NCI-H146 treated with DMSO at 0.1 percent for 48 hours (cell line): ENCODE measurements around the gene SLC6A12.
"Not testable (repeated sequence)": the region's sequence is repeated elsewhere in the genome, so short reads cannot be mapped to it uniquely, and the experiment has no call there.

ENCODE experiments used
- DNase-seq: peaks from one replicate; lab custom pipeline; 2025; ENCODE audit not compliant: unreplicated experiment; lab: John Stamatoyannopoulos, UW

SLC6A12 gene

DNA sequence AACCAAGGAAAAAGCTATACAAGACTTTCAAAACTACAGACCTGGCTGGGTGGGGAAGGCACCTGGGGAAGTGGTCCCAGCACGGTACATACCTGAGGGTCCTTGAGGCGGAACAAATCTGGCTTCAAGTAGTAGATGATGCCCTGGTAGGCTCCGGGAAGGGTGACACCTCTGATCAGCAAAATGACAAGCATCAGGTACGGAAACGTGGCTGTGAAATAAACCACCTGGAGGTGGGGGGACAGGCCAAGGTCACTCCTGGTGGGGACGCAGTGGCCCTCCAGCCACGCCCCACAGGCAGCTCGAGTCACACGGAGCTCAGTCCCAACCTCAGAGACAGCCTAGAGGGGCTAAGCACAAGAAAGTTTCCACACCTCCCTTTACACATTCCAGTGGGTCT lies 15.3 kb downstream of the SLC6A12 start:
- no peak for DNase-seq

DNA sequence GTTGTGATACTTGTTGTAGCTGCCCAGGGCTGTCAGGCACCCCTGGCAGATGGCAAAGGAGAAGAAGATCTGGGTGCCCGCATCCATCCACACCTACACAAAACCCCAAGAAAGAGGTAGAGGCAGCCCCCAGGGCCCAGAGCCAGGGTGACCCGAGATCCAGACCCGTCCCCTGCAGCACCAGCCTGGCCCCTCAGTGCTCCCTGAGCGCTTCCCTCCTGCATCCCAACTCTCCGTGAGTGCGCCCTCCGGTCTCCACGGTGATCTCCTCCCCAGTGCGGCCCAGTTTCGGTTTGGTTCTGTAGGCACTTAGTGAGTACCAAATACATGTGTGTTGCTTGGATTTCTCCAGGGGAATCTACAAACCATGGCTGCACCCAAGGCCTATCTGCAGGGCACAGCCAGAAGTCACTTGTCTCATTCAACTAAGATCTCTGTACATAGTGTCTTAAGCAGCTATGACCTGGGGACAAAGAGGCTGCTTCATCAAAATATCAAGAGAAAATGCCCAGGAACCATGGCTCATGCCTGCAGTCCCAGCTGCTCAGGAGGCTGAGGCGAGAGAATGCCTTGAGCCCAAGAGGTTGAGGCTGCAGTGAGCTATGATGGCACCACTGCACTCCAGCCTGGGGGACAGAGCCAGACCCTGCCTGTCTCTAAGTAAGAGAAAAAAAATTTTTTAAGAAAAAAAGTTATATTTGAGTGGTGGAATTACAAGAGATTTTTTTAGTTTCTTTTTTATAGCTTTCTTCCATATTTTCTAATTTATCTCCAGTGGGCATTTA lies 15.9 kb downstream of the SLC6A12 start:
- DNase-seq = no peak

DNA sequence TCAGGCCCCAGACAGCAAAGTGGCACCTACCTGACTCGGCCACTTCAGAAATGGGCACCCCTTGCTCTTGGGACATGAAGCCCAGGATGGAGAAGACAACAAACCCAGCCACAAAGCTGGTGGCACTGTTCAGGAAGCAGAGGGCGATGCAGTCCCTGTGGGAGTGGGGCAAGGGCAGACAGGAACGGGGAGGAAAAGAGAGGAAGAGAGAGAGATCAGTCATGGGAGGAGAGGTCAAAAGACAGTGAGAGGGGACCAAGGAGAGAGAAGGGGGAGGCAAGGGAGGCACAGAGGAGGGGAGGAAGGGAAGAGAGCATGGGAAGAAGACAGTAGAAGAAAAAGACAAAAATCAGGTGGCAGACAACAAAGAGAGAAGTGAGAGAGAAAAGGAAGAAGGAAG lies 16.6 kb downstream of the SLC6A12 start:
- DNase-seq = no peak

DNA sequence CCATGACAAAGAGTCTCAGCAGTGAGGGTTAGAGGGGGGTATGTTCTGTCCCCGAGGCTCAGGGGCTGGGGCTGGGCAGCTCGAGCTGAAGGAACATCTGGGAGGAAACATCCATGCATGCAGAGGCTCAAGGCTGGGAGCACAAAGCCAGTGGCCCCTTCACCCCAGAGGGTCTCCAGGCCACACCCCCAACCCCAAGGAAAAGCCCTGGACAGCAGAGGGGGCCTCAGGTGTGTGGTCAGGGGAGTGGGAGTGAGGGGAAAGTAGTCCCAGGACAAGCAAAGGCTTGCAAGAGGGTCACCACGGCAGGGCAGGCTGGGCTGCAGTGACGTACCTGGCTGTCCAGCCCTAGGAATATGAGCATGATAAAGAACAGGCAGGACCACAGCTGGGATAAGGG lies 17.5 kb downstream of the SLC6A12 start:
- no peak for DNase-seq

DNA sequence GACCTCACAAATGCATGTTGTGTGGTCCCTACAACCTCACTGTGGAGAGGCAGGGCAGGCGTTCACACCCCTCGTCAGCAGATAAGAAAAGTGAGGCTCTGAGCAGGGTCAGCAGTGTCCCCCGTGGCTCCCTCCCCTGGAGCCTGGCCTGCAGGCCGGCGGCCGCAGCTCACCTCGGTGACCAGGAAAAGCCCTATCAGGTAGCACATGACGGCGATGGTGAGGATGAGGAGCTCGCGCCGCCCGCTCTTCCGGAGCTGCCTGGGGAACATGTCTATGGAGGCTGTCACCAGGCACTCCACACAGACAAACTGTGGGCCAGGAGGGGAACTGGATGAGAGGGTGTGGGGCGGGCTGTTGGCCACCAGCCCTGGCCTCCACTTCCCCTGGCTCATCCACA lies 18.0 kb downstream of the SLC6A12 start:
- no peak for DNase-seq

DNA sequence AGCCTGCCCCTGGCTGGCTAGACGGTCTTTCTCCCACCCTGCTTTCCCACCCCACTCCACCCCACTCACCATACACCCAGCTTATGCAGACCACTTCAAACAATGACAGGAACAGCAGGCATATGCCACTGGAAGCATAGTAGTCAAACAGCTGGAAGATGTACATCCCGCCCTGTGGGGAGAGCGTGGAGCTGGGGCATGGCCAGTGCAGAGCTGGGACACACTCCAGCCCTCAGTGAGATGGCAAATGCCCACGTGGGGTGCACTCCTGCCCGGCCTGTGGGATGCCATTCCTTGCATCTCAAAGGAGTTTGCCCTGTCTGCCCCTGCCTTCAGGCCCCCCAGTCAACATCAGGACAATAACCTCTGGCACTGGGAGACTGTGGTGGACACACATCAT lies 18.8 kb downstream of the SLC6A12 start:
- DNase-seq = no peak

DNA sequence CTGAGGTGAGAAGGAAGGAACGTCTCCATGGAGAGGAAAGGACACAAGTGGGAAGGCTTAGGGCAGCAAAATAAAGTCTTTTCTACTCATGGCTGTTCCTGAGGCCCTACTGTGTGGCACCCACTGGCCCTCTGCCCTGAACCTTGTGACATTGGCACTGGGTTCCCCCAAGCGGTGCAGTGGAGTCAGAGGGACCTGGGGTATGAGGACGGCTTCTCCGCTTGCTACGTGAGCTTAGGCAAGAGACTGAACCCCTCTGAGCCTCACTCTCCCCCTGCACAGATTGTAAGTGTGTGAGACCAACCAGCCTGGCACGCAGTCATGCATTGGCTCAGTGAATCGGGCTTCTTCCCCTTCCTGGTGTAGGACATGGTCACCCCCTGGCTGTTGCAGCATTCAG lies 19.7 kb downstream of the SLC6A12 start:
- no peak for DNase-seq

DNA sequence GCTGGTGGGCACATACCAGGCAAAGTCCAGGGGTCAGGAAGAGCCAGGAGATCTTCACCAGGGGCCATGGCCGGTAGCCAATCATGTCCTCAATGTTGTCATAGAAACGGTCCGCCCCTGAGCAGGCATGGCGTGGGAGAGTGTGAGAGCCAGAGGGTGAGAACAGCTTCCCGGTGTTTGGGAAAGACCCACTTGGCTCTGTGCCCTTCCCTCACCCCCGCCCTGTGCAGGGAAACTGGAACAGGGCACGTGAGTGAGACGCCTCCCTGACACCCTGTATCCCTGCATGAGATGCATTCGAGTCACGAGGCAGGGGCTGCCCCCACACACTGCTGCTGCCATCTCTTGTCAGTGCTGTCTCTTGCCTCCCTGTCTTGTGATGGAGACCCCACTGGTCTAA lies 20.7 kb downstream of the SLC6A12 start:
- DNase-seq = no peak

DNA sequence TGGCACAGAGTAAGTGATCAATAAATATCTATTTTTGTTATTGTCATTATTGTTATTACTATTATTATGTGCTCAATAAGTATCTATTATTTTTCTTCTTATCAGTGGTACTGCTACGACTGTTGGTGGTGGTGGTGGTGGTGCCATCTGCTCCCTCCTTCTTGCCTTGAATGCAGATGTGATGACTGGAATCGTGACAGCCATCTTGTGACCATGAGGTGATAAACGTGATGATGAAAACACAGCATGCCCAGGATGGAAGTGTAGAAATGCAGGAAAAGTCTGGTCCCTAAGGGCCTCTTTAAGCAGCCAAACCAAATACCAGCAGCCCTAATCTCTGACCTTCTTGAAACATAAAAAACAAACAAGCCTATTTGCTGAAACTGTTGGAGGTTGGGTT lies 22.4 kb downstream of the SLC6A12 start:
- no peak for DNase-seq

DNA sequence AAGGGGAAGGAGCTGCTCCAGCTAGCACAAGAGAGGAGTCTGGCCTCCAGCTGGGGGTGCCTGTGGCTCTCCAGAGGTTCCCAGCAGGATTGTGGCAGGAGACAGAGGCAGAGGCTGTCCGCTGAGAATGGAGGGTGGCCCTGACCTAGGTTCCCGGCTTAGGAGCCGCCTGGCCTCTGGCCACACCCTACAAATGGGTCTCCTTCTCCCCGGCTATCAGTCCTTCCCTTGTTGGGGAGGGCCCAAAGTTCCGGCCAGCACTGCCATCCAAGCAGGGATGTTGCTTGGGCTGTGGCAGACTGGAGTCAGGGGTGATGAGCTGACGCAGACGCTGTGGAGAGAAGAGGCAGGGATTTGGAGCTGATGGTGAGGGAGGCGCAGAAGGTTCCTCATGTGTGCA lies 23.1 kb downstream of the SLC6A12 start:
- DNase-seq = no peak

DNA sequence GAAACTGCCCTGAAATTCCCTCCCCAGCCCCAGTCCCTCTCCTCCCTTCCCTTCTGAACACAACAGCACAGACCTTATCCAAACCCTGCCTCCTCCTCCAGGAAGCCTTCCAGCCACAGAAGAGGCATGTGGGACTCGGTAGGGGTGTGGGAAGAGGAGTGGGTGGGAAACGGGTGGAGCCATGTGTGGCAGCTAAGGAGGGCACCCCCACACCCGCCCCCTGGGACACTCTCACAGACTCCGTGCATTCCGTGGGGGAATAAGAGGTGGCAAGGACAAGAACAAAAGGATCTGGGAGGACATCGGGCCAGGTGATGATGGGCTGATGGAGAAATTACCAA lies 24.4 kb downstream of the SLC6A12 start:
- DNase-seq = no peak

DNA sequence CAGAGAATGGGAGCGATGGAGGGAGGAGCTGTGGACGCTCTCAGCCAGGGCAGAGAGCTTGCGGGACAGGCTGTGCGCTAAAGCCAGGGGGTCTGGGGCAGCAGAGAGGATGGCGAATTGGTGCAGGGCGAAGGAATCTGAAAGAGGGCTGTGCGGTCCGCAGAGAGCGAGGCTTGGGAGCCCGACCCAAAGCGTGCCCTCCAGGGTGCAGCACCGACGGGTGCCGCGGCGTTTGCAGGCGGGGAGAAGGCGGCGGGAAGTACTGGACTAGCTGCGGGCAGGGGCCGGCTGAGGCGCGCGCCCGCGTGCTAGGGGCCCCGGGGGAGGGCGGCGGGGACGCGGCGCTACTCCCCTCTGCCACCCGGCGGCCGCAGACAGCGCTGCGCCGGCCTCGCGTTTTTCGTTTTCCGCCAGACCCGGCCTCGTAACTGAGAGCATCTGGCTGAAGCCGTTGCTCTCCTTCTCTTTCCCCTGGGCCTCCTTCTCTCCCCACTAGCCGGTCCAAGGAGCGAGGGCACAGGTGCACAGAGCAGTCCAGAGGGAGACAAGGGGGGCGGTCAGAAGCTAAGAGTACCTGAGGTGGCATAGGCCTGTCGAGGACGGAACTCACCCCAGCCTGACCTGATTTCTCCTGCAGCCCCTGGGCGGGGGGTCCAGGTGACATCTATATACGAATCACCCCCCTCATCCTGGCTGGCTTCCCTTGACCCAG lies 24.9 kb downstream of the SLC6A12 start:
- peak; percentile 69 for DNase-seq

DNA sequence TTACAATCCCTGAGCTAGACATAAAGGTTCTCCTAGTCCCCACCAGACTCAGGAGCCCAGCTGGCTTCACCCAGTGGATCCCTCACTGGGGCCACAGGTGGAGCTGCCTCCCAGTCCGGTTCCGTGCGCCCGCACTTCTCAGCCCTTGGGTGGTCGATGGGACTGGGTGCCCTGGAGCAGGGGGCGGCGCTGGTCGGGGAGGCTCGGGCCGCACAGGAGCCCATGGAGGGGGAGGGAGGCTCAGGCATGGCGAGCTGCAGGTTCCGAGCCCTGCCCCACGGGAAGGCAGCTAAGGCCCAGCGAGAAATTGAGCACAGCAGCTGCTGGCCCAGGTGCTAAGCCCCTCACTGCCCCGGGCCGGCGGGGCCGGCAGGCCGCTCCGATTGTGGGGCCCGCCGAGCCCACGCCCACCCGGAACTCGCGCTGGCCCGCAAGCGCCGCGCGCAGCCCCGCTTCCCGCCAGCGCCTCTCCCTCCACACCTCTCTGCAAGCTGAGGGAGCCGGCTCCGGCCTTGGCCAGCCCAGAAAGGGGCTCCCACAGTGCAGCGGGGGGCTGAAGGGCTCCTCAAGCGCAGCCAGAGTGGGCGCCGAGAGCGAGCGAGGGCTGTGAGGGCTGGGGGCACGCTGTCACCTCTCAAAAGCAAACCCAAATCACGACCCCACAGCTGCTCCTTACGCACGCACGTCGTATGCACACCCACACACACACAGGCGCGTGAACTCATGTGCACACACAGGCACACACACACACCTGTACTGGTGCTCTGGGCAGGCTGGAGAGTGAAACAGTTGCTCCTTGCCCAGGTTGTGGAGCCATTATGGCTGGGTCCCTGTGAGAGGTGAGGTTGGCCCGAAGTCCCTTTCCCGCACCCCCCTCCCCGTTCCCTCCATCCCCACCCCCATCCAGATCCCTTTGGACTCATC lies 25.7 kb downstream of the SLC6A12 start:
- DNase-seq = not testable (repeated sequence)

DNA sequence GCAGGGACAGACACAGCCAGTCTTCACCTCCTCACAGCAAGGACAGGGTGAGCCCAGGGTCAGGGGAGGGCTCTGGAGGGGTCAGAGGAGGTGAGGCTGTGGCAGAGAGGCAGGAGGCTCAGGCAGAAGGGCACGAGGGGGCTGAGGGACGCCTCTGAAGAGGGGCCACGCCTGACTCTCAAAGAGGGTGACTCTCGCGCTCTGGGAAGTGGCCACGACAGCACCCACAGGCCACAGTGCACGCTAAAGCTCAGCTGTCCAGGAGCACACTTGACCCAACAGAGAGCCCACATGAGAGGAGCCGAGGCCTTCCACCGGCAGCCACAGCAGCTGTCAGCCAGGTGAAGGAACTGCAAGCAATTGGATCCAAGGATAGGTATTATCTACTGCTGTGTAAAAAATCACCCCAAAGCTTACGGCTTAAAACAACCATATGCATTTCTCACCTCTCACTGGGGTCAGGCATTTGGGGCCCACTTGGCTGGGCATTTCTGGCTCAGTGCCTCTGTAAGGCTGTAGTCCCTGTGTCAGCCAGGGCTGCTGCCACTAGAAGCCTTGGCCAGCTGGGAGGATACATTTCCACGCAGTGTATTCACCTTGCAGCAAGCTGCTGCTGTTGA lies 27.8 kb downstream of the SLC6A12 start:
- DNase-seq = no peak

DNA sequence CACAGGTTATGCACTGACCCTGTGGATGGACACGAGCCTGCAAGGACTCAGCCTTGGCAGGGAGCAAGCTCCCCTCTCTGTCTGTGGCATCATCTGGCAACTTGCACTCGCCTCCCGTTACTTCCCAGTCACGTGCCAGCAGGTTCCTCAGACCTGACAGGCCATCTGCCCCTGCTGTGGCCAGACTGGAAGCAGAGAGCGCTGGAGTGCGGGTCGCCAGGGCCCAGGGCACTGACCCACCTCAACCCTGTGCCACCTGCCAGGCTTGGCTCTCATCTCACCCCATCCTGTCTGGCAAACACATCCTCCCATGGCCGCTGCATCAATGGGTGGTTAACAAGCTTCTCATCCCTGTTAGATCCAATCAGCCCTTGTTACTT lies 28.4 kb downstream of the SLC6A12 start:
- DNase-seq = no peak

DNA sequence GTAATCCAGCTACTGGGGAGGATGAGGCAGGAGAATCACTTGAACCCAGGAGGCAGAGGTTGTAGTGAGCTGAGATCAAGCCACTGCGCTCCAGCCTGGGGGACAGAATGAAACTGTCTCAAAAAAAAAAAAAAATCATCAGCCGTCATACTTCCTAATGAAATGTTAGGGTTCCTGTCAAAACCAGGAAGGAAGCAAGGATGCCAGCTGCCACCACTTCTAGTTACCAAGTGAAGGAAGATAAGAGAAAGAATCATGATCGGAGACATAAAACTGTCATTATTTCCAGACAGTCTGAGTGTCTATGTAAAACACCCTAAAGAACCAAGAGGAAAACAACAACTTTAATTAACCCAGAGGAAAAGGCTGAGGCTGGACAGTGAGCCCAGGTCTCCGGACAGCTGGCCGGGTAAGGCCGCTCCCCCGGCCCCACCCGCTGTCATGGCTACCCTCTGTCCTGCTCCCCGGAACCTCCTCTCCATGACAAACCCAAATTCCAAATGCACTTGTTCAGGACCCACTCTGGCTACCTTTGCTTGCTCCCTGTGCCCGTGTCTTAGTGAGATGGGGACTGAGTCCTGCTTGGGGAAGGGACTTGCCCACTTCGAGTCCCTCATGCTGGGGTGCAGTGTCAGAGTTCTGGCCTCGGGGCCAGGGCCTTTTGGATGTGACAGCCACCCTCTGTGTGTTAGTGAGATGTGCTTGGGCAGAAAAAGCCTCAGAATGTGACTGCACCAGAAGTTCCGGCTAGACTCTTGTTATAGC lies 29.0 kb downstream of the SLC6A12 start:
- DNase-seq = no peak

DNA sequence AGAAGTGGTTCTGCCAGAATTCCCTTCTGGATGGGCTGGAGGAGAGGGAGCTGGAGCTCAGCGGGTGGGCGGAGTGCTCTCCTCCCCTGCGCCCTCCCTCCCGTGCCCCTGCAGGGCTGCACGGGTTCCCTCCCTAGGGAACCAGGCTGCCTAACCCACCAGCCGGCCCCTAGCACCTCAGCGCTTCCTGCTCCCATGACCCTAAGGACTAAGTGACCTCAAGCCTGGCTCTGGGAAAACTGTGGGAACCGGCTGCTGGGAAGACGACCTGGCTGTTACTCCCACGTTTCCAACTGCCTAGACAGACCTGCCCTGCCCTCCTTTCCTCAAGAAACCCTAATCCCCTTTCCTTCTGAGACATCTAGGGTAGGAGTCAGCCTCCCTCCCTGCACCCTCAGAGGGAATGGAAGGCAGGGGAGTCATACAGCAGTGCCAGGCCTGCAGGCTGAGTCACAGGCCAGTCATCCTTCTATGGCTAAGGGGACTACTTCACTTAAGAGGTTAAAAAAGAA lies 31.5 kb downstream of the SLC6A12 start:
- no peak for DNase-seq

DNA sequence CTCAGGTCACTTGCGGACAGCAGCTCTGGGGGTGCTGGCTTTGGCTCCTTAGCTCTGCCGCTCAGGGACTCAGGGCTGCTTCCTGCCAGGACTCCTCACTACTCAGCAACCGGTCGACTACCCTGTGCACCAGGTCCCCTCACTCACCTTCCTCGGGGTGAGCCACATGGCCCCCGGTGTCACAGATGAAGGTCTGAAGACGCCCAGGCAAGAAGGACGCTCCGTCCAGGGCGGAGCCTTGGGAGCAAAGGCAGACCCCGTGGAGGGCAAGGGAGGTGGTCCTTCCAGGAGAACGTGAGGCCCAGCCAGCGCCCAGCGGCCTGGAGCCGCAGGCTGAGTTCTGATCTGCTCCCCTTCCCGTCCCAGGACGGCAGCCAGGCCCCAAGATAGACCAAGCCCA lies 32.0 kb downstream of the SLC6A12 start:
- no peak for DNase-seq

DNA sequence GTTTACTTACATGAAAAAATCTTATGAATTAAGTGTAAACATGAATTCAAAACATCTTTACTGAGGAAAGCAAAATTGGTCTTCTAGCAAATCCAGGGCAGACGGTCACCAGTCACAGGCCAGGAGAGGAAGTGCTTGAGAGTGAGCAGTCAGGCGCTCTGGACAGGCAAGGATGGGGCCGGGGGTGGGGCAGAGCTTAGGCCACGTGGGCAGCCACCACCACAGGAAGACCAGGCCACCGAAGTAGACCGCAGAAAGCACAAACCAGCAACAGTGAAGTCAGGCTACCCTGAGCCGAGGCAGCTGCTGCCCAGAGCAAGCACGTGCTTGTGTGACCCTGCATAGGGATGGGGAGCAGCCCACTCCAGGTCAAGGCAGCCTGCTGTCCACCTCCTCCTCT lies 33.5 kb downstream of the SLC6A12 start:
- no peak for DNase-seq

DNA sequence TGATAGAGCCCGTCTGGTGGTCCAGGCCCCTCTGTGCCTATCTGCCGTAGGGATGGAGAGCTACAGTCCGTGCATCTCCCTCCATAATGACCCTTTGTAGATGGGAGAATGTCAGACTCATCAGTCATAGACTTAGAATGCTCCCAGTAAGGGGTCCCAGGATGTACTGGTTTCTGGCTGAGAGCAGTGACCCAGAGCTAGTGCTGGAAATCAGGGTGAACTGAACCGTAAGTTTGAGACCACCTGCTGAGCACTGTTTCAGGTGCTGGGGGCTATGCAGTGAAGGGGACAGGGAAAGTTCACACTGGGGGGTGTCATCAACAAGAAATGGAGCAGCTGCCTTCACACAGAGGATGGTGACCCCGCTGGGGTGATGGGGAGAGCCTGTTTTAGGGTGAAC lies 34.1 kb downstream of the SLC6A12 start:
- DNase-seq = no peak
